Esophagus muscularis mucosa (tissue), 3 donors: ENCODE results near the gene NUDT14.

Experiments
- POLR2A ChIP-seq: fragments of 450-650 bp; IDR thresholded peaks from one replicate; pipeline ENCODE4 v1.6.1; 2017; ENCODE audit warnings: antibody characterized with exemption, moderate library complexity, mild to moderate bottlenecking, low read depth
- TF ChIP-seq, protein P1 (sequence below), 3 experiments: fragments of 200-600 bp in 2 of 3; fragments of 450-650 bp in 1 of 3; sonication (generic) in 2 of 3; IDR thresholded peaks; one replicate each; pipeline ENCODE4 v1.5.1; 2017 to 2019; ENCODE audit warnings: antibody characterized with exemption in 3 of 3, mild to moderate bottlenecking in 2 of 3, moderate library complexity in 1 of 3

GRCh38 chr14:105124823-105125222 is 56.3 kb downstream of the NUDT14 start:
- no peak for TF ChIP-seq POLR2A
- TF ChIP-seq, protein P1, sequence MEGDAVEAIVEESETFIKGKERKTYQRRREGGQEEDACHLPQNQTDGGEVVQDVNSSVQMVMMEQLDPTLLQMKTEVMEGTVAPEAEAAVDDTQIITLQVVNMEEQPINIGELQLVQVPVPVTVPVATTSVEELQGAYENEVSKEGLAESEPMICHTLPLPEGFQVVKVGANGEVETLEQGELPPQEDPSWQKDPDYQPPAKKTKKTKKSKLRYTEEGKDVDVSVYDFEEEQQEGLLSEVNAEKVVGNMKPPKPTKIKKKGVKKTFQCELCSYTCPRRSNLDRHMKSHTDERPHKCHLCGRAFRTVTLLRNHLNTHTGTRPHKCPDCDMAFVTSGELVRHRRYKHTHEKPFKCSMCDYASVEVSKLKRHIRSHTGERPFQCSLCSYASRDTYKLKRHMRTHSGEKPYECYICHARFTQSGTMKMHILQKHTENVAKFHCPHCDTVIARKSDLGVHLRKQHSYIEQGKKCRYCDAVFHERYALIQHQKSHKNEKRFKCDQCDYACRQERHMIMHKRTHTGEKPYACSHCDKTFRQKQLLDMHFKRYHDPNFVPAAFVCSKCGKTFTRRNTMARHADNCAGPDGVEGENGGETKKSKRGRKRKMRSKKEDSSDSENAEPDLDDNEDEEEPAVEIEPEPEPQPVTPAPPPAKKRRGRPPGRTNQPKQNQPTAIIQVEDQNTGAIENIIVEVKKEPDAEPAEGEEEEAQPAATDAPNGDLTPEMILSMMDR (IDR thresholded peaks at IDR 0.05): no peak
